Mucosa of descending colon (tissue), 3 donors: Measurements from ENCODE around the gene XPR1. TPM values are rescaled to one million over a fixed set of nuclear protein-coding genes. Genes with fewer than 3 reads are reported as not detected.

ENCODE experiments used
- ATAC-seq: fragments of 200-7000 bp; cut with Tn5 transposase; one replicate; pipeline ENCODE4 v1.9.1; 2020; ENCODE audit warnings: mild to moderate bottlenecking, moderate library complexity
- DNase-seq, 3 donors: peaks; one replicate each; pipeline ENCODE4 v3.0.0-alpha.2; 2020
- H3K36me3 ChIP-seq: fragments of 200-600 bp; one replicate; pipeline ENCODE4 v1.8.0; 2021; ENCODE audit warnings: low read depth, mild to moderate bottlenecking
- H3K4me1 ChIP-seq: fragments of 200-600 bp; one replicate; pipeline ENCODE4 v1.8.0; 2021; ENCODE audit warnings: low read depth, mild to moderate bottlenecking
- H3K4me3 ChIP-seq: fragments of 200-600 bp; one replicate; pipeline ENCODE4 v1.8.0; 2021; ENCODE audit warnings: mild to moderate bottlenecking
- H3K9me3 ChIP-seq: fragments of 200-600 bp; one replicate; pipeline ENCODE4 v1.8.0; 2021; ENCODE audit warnings: mild to moderate bottlenecking
- CTCF ChIP-seq: fragments of 200-600 bp; IDR thresholded peaks from one replicate; pipeline ENCODE4 v1.8.0; 2022; ENCODE audit warnings: antibody characterized with exemption, mild to moderate bottlenecking
- intact Hi-C, 2 donors: fragments of 100-400 bp; cut with DNase I in 1 of 2; cut with micrococcal nuclease in 1 of 2; formaldehyde crosslinking; loops; one replicate each; pipeline versions ENCODE4 v1.11.0 to v1.11.1; 2022; cut with DNase I, micrococcal nuclease
- total RNA-seq, 3 donors: library from RNA; stranded (reverse); fragmentation: NEBNext Ultra II Directional in 2 of 3; extraction: Animal tissue kit (Norgen Biotek cat#: 25700) in 2 of 3; gene quantifications; one replicate each; pipeline versions ENCODE4 v1.2.1 to v1.2.4, GENCODE V29; 2021 to 2023
- donor health status: DM: no; HTN: no; CAD: no; lungs with moderate emphysema.
- donor health status: DM: no; HTN: no; CAD: no.
- donor health status: DM: no; HTN: yes; CAD: no.

The XPR1 gene
- total RNA-seq, 3 donors from 2014 or later = 31.6 to 64.9 (median 34.6) TPM

DNA sequence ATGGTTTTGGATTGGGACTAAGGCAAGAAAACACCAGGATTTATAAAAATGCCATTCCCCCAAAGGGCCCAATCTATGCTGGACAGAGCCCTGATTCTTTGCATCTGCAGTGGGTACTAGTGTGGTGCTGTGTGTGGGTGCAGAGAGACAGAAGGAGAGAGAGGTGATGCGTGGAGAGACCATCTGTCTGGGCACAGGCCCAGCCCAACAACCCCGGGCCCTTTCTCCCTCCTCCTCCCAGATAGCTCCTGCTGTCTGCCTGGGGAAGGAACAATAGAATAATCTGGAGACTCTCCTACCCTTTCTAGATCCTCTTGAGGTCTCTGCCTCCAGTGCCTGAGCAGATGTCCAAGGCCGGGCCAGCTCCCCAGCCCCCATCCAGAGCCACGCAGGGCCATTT, 296.0 kb downstream of the XPR1 start:
- no peaks in the 10 kb centered on the region for H3K36me3 ChIP-seq
- TF ChIP-seq CTCF = no peak
- ATAC-seq = no peak
- DNase-seq = no peak
- H3K4me1 ChIP-seq = peaks cover 7% of the 10 kb centered on the region
- intact Hi-C loops = no loop called here
- H3K9me3 ChIP-seq = no peaks in the 10 kb centered on the region
- no peak overlapping the region for H3K4me3 ChIP-seq

DNA sequence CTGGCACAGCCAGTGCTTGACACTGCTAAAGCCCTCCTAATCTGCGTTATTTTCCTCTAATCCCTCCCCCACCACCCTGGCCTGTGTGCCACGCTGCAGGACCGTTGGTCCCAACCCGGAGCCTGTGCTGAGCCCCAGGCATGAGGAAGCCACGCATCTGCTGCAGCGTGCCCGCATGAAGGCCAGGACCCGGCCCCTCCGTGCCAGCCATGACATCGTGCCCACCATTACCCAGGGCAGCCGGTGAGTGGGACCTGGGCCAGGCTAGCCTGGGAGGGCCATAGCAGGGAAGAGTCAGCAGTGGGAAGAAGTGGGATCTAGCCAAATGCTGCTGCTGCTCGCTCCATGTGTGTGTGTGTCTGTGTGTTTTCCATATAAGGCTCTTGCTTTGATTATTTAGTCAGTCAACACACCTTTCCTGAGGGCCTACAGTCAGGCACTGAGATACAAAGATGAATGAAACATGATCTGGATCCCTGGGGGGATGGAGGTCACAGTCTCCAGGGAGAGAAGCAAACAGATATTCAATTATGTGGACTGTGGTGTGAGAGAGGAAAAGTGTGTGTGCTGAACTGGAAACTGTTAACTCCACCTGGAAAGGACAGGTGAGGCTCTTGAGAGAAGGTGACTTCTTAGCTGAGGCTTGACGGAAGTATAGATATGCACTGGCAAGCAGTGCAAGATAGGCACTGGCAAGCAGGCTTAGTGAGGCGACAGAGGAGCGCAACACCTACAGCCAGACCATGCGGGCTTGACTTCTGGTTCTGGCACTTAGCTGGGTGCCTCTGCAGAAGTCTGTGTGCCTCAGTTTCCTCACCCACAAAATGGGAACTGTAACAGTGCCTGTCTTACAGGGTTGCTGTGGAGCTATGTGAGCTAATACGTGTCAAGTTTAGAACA, 296.8 kb downstream of the XPR1 start:
- peak in 1 of 3 donors; percentile 40 for DNase-seq

GRCh38 chr1:180929389-180929788, 297.6 kb downstream of the XPR1 start:
- H3K36me3 ChIP-seq = no peaks in the 10 kb centered on the region
- TF ChIP-seq CTCF = no peak
- no peaks in the 10 kb centered on the region for H3K9me3 ChIP-seq
- intact Hi-C loops = no loop called here
- no peak for ATAC-seq
- peak in 1 of 3 donors; percentile 17 for DNase-seq
- no peak overlapping the region for H3K4me3 ChIP-seq
- H3K4me1 ChIP-seq = peaks cover 7% of the 10 kb centered on the region

More for the DNA sequence above, 296.8 kb downstream of the XPR1 start:
- Histone ChIP-seq H3K4me1 (peaks cover 7% of the 10 kb centered on the region), H3K4me3 (no peak overlapping the region), H3K36me3 (no peaks in the 10 kb centered on the region), H3K9me3 (no peaks in the 10 kb centered on the region)
- intact Hi-C loops = no loop called here
- ATAC-seq = no peak
- TF ChIP-seq CTCF = no peak

GRCh38 chr1:180930687-180931086, 298.9 kb downstream of the XPR1 start:
- DNase-seq (no peak), ATAC-seq (no peak)
- no peak overlapping the region for H3K4me3 ChIP-seq
- peaks cover 4% of the 10 kb centered on the region for H3K4me1 ChIP-seq
- H3K9me3 ChIP-seq = no peaks in the 10 kb centered on the region
- H3K36me3 ChIP-seq = no peaks in the 10 kb centered on the region
- intact Hi-C loops = no loop called here
- TF ChIP-seq CTCF = no peak

DNA sequence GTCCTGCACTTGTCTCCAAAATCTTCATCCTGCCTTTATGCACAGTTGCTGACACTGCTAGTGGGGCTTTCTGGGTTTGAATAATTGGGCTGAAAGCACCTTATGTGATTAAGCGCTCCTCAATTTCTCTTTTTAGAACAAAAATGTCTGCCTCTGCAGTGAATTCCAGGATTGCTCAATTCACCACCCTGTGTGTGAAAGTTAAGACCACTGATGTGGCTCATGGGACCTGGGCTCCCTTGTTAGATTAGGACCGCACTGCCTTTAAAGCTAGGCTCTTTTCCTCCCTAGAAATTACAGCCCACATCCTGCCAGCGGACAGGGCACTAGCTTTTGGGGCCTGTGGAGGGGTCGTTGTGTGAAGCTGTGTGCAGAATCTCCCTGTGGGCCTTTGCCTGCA, 299.7 kb downstream of the XPR1 start:
- Histone ChIP-seq H3K4me1 (no peaks in the 10 kb centered on the region), H3K9me3 (no peaks in the 10 kb centered on the region), H3K36me3 (no peaks in the 10 kb centered on the region), H3K4me3 (no peak overlapping the region)
- no peak for DNase-seq
- TF ChIP-seq CTCF = no peak
- no peak for ATAC-seq
- intact Hi-C loops = no loop called here
